OCI-M2 (cell line): ENCODE measurements around the gene MAL.

ENCODE experiments used
- DNase-seq: peaks from one replicate; lab custom pipeline; 2025; ENCODE audit not compliant: unreplicated experiment; lab: John Stamatoyannopoulos, UW

Gene MAL

DNA sequence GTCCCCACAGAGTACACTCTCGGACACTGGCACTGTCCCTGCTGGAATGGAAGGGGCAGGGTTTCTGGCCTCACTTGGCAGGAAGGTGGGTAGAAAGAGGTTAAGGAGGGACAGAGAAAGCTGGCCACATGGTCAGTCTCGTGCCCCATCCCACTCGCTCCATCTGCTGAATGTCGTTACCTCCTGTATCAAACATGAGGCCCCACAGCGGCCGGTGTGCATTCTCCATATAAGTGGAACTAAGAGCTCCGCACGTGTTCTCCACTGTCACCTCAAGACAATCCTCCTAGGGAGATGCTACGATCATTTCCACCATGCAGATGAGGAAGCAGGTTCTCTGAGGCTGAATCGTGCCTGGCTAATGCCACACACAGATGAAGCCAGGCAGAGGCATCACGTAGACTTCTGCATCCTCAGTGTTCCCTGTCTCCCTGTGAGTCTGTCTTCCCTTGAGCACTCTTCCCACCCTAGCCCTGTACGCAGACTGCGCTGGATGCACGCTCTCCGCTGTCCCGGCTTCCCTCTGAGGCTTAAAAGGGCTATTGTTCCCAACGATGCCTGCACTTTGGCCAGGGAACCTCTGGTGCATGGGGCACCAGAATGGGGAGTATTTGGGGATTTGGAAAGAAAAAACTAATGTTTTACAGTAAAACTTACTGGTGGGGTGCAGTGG is 35.1 kb downstream of the MAL start:
- DNase-seq: no peak

DNA sequence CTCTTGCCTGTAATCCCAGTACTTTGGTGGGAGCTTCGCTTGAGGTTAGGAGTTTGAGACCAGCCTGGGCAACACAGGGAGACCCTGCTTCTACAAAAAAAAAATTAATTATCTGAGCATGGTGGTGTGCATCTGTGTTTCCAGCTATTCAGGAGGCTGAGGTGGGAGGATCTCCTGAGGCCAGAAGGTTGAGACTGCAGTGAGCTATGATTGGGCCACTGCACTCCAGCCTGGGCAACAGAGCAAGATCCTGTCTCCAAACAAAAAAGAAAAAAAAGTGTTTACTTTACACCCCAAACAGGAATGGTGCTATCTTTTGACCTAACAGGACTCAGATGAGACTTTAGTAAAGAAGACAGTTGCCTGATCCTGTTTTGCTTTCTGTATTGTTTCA is 35.6 kb downstream of the MAL start:
- no peak for DNase-seq

DNA sequence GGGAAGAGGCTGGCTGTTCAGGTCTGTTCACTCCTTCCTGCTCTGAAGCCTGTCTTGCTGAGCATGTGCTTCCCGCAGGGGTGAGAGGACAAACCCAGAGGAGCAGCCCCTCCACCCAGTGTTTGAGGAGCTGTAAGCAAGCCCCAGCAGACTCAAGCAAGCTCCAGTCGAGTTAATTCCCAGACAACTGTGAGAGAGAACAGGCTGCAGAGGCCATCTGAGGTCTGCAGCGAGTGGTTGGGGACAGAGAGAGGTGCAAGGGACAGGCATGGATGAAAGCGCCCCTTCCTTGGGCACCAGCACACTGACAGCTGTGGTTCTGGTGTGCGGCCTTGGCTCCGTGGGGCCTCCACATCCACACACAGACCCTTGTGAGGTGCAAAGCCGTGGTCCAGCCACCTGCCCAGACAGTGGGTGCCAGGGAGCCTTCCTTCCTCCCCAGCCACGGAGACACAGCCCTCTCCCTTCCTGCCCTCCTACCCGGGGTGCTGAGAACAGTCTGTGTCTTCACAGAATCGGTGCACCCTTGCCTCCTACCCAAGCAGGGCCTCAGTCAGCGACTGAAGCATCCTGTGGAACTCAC is 36.2 kb downstream of the MAL start:
- no peak for DNase-seq

DNA sequence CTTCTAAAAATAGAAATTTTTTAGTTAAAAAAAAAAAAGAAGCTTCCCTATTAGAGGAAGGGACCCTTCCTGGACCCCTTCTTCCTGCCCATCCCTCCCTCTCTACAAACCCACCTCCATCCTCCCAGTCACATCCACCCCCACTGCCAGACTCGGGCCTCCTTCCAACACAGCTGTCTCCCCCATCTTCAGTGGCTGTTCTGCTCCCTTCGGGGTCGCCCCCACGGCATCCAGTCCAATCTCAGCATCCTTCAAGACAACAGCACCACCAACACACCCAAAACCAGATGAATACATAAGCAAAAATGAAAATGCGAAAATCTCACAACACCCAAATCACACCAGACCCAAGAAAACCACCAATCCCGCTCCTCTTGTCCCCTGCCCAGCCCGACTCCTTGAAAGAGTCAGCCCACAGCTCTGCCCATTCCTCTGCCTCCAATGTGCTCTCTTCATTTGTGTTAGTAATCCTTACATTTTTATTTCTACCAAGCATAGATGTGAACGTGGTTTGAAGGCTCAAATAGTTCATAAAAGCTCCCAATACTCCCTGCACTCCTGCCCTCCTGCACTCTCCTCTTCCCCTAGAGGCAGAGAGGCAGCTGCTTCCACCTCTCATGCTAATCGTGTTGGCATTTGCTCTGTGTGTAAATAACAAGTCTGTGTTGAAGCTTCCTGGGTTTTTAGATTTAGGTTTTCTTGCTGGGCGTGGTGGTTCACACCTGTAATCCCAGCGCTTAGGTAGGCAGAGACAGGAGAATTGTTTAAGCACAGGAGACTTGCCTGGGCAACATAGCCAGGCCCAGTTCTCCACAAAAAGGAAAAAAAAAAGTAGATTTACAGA is 37.0 kb downstream of the MAL start:
- no peak for DNase-seq

DNA sequence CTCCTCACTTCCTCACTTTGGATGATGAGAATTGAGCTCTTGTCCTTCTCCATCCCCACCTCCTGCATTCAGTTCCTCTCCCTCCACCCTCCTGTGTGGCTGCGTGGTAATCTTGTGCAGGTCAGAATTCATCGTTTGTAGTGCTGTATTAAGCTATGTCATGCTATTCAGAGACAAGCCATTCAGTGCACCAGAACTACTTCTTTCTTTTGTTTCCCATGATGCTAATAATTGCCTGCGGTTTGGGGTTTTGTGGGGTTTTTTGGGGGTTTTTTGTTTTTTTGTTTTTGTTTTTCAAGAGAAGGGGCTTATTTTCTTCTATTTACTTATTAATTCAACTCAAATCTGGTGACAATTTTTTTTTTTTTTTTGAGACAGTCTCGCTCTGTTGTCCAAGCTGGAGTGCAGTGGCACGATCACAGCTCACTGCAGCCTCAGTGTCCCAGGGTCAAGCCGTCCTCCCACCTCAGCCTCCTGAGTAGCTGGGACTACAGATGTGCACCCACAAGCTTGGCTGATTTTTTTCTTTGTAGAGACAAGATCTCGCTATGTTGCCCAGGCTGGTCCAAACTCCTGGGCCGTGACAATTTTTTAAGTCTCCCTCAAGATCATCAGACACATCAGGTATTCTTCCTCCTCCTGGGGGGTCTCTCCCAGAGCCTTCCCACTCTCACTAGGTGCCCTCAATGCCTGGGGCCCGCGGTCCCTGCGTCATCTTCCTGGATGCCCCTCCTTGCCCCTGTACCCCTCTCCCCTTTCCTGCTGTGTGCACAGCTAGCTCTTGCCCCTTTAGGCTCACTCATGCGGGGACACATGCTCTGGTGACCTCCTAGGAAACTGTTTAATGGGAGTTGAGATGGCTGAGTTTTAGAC is 37.8 kb downstream of the MAL start:
- no peak for DNase-seq

DNA sequence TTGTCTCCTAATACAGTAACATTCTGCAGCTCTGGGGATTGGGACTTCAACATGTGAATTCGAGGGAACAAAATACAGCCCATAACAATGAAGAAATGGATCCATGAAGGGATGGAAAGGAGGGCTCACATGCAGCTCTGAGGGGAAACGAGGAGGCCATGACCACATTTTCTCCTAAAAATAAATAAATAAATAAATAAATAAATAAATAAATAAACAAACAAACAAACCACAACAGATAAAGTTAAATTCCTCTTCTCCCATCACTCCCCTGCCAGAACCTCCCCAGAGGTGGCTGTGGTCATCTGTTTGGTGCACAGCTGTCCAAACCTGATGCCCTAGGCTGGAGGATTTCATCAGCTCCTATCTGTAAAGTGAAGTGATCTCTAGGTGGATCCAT is 42.7 kb downstream of the MAL start:
- DNase-seq: no peak

DNA sequence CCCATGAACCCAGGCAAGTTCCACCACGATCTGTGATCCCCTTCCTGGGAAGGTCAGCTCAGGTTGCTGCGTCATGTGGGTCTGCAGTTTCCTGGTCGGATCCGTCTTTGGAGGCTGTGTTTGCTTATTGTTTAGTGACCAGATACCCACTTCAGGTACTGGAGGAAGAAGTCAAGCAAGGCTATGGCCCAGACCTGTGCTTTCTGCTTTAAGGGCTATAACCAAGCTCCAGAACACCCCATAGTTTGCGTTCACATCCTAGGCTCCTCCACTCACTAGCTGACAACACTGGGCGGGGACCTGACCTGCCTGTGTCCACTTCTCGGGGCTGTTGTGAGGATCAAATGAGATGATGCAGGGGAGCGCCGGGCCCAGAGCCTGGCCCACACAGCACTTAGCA is 44.0 kb downstream of the MAL start:
- no peak for DNase-seq

DNA sequence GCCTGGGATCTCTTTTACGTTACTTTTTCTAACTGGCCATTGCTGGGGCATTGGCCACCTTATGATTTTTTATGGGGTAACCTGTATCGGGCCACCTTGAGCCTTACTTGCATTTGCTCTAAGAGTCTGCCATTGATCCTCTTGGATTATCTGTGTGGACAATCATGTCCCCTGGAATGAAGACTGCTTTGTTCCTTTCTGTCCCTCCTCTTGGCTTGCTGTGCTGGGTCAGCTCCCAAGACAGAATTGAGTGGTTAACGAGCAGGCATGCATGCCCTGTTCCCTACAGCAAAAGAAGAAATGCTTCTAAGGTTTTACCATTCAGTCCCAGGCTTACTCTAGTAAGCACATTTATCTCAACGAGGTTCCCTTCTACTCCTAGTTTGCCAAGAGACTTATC is 46.3 kb downstream of the MAL start:
- DNase-seq: no peak

DNA sequence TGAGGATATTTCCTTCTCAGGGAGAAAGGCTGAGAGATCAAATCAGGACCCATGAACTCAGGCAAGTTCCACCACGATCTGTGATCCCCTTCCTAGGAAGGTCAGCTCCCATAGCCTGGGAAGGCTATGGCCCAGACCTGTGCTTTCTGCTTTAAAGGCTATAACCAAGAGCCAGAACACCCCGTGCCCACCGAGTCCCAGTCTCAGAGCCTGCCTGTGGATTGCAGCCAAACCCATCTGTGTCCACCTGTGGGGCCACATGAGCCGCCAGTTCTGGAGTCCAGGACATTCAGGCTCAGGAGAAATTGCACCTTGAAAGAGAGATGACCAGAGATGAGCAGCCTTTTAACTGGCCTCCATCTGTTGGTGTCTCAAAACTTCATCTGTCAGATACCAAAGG is 46.9 kb downstream of the MAL start:
- no peak for DNase-seq

DNA sequence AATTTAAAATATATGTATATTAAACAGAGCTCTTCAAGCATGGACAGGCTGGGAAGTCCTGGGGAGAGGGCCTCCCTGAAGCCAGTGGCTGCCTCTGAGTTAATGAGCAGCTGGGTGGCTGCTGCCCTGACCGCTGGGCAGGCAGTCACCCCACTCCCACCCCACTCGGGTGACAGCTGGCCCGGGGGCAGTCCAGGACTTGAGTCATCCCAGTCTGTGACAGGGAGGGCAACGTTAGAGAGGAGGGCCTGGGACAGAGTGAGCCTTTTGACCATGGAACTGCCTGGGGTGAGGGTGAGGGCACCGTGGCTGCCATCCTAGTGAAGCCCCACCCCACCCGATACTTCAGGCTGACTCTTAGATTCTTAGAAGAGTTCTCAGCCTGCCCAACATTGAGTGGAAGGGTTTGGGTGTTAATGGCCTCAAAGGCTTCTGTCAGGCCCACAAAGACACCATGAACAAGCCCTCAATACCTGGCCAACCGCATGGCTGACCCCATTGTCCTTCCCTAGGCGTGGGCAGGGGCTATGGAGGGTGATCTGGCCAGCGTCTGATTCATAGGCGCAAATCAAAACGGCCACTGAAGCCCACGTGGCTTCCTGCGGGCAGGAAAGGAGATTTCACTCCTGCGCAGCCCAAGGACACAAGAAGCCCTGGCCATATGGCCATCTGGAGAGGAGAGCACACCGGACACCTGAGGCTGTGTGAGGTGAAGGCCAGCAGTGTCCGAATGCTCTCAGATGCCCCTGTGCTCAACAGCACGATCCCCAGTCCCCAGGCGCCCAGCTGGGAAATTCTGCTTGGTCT is 48.6 kb downstream of the MAL start:
- no peak for DNase-seq

DNA sequence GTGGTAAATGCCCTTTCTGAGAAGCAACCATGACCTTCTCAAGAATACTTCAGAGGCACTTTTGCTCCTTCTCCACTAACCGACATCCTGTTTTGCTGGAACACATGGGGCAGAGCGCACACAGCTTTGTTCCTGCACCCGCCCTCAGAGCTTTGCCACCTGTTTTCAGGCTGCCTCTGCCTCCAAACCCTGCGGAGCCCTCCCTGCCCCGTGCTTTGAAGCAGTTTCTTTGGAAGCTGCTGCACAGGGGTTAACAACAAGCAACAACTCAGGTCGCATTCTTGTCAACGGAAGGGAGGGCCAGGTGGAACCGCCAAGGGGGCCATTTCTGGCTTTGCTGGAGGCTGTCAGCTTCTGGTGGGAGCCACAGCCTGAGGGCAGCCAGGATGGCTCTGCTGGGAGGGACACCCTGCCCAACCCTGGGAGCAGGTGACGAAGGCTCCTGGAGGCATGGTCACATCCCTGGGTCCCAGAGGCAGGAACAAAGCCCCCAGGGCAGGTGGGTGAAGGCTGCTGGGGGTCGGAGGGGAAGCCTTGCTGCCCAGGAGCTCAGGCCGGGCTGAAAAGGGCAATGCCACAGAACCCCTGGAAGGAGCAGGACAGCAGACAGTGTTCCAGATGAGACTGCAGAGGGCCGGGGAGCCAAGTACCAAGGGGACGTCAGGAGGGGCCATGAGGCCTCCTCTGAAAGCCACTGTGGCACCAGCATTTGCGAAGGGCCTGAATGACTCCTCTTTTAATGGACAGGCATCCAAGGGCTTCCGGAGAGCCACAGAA is 49.3 kb downstream of the MAL start:
- no peak for DNase-seq

DNA sequence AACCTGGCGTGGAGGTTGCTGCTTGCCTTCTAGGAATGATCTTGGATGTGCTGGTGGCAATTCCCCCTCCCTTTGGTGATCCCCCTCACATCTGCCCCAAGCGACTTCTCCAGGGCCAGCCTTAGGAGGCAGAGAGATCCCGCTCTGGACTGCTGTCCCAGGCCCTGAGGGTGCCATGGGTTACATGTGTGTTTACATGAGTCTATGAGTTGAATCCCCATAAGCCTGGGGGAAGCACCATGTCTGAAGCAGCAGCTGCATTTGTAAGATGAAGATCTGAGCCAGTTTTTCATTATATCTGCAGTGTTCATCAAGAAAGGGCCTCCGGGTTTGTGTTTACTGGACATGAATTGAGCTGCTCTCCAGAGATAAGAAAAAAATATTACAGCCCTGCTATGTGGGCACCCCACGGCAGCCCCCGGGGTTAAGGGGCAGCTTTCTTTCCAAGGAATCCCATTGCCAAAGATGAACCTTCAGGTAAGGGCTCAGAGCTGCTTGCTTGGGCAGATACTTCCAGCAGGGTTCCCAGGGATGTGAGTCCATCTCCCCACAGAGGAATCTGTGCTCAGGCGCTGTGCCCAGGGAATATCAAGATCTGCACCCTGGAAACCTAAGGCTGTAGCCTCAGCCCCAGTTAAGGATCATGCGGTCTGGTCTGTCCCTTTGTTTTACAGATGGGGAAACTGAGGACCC is 50.1 kb downstream of the MAL start:
- DNase-seq: no peak

DNA sequence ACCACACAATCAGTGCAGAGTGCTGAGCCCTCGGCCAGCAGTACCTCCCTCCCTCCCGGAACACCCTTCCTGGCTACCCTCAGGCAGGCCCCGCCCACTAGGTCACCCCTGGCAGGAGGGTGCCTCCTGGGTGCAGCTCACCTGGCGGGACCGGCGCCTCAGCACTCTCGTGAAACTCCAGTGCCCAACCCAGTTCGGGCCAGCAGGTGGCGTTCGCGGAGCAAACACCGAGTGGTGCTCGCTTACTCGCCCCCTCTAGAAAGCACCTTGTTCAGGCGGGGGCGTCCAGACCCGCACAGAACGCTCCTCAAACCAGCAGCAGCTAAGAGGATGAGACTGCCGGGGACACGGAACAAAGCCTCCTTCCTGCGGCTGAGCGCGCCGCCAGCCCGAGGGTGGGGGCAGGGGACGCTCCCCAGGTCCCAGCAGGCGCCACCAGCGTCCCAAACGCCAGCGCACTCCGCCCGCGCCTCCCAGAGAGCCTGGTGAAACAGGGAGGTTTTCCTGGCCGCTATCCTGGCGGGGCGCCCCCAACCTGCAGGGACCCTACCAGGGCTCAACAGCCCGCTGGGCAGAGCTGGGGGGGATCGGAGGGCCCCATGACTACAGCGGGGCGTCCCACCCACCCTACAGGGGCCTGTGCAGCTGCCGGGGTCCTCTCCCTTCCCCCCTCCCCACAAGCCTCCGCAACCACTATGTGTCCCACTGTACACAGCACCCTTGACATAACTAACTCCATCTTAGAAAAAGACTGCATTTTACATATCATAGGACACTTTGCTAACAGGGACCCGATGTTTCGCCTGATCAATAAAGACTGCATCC is 51.4 kb downstream of the MAL start:
- no peak for DNase-seq

DNA sequence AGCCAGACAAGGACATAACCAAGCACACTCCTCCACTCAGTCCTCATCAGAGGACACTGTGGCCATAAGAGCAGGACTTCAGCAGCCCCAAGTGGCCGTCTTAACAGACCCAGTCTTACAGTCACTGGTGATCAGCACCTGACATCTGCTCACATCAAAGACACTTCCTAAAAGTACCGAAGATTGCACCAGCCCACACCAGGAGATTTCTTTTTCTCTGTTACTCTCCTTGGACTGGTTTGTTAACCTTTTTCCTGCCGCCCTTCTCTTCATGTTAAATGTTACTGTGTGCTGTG is 52.0 kb downstream of the MAL start:
- no peak for DNase-seq

DNA sequence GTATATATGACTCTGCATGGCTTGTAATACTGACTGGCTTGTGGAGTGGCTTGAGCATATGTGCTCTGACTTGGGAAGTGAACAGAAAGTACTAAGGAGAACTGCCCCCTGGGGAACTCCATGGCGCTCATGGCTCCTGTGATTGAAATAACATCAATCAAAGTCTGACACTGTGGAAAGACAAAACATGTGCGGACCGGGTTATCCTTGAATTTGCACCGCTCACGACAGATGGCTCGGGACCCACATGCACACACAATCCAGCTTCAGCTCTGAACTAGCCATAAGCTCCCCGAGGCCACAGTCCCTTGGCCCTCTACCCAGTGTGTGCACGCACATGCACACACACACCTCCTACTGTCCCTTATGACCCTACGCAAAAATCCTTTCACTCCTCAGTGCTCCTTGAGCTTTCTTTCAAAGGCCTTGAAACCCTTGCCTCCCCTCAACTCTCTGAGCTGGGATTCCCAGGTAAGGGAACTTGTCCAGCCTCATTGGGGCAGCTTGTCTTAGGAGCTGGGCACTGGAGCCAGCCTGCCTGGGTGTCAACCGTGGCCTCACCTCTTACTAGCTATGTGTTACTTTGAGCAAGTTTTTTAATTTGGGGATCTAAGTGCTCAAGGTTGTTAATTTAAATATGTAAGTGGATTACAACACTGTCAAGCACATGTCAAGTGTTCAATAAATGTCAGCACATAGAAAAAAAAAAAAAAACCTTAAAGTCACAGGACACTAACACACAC is 52.5 kb downstream of the MAL start:
- no peak for DNase-seq

DNA sequence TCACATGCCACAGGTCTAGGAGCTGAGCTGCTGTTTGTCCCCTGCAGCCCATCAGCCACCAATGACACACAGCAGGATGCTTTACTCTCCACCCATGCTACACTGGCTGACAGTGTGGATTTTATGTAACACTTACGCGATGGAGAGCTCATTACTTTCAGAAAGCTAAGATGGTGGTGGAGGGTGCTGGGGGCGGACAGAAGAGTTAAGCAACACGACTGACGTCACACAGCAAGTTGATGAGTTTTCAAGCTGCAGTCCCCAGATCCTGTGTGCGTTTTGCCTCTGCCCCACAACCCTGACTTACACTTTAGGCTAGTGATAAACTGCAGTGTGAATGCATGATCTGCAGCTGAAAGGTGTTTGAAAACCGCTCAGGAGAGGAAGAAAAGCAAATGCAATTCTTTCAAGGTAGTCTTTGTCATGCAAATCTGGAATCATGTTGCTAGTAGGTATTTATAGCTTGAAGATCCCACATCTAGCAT is 53.7 kb downstream of the MAL start:
- DNase-seq: no peak

DNA sequence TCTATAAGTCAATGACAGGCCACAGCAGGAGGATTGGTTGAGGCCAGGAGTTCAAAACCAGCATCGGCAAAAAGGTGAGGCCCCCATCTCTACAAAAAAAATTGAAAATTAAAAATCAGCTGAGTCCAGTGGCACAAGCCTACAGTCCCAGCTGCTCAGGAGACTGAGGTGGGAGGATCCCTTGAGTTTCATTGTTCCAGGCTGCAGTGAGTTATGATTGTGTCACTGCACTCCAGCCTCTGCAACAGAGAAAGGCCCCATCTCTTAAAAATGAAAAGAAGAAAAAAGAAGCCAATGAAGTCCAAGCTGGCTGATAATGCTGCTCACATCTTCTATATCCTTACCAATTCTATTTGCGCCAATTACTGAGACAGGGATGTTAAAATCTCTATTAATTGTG is 57.0 kb downstream of the MAL start:
- DNase-seq: no peak

DNA sequence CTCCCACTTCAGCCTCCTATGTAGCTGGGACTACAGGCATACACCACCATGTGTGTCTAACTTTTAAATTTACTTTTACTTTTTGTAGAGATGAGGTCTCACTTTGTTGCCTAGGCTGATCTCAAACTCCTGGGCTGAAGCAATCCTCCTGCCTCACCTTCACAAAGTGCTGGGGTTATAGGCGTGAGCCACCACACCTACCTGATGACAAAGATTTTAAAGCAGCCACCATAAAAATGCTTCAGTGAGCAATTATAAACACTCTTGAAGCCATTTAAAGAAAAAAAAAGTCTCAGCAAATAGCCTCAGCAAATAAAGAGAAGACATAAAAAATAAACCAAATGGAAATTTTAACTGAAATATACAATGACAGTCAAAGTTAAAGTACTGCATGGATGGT is 60.5 kb downstream of the MAL start:
- no peak for DNase-seq
